ENCODE measurements around the gene RAB1B. TPM values are rescaled to one million over a fixed set of nuclear protein-coding genes. Genes with fewer than 3 reads are reported as not detected.

RAB1B gene
- total and polyA plus RNA-seq, 10 of the 15 experiments (the other 5 are each of a cell fraction or from before 2014, with no cell fraction given): 10.4 to 193 (median 96.9) TPM

- Histone ChIP-seq H2AFZ (ENCODE audit: control insufficient read depth, low read depth, low read length) (peak within 1 kb of the TSS; percentile 82), H4K20me1 (ENCODE audit: control insufficient read depth, insufficient read depth) (no peaks in the 10 kb centered on the region), H3K4me3 (no peak within 1 kb of the TSS), H3K27me3 (replicated peaks in 1 of 2; ENCODE audit: control insufficient read depth in 2 of 2, insufficient read depth in 2 of 2, low read length in 1 of 2) (no peaks in the 10 kb centered on the region; a peak in 1 of 4 replicates), H3K9me3 (replicated peaks; ENCODE audit: control insufficient read depth, insufficient read depth, low read length) (no peaks in the 10 kb centered on the region; the same call in 2 of the 3 replicates), H3K4me2 (ENCODE audit: control insufficient read depth, insufficient read depth) (peak within 1 kb of the TSS; percentile 70), H3K4me1 (ENCODE audit: control insufficient read depth, insufficient read depth, low read length) (peaks cover 18% of the 10 kb centered on the region), H3K79me2 (ENCODE audit: control insufficient read depth, insufficient read depth, low read length) (no peaks in the 10 kb centered on the region), H3K36me3 (ENCODE audit: control insufficient read depth in 2 of 2, insufficient read depth in 2 of 2, low read length in 1 of 2) (no peaks in the 10 kb centered on the region), H3K27ac (ENCODE audit: control insufficient read depth, insufficient read depth) (peak within 1 kb of the TSS; percentile 82), H3K9ac (ENCODE audit: control insufficient read depth, insufficient read depth, low read length) (peak within 1 kb of the TSS; percentile 34; the same call in 1 of the 2 replicates)
- ChIA-PET RAD21 (ENCODE audit: unreplicated experiment) (no interaction called here), CTCF (interaction anchor here (1.5 to 1.9 kb wide), 2 partner anchors 10 to 69 kb away, joined by 6 to 7 read pairs; no protein-coding TSS in a partner anchor), POLR2A (interaction anchor here (0.9 kb wide), 1 partner anchor 49 kb away, joined by 3 read pairs; the partner anchor contains the start of gene RAB1B), SMC1A (ENCODE audit: uncharacterized antibody, unreplicated experiment) (interaction anchor here (1.2 kb wide), 3 partner anchors 12 to 31 kb away, joined by 3 to 4 read pairs (median 3); no protein-coding TSS in a partner anchor)
- ATAC-seq (no peak), DNase-seq (ENCODE audit: low read depth, low spot score) (no peak), FAIRE-seq (no peak)
- in situ Hi-C loops (cut with MboI) (no loop called here), intact Hi-C loops (cut with micrococcal nuclease; ENCODE audit: unreplicated experiment) (no loop called here)
- no TSS peak for BruUV-seq (replicated peaks)
- TF ChIP-seq POU2F2 (IDR thresholded peaks at IDR 0.05; ENCODE audit: borderline replicate concordance, low read depth, low read length) (no peak), JUNB (IDR thresholded peaks at IDR 0.05) (no peak), POLR2AphosphoS5 (IDR thresholded peaks at IDR 0.05; ENCODE audit: low read length) (no peak), SRF (IDR thresholded peaks at IDR 0.05; ENCODE audit: low read depth in 2 of 2, low read length in 2 of 2) (peak in 1 of 2 experiments; percentile 52; a peak in 1 of 4 replicates), EGR1 (IDR thresholded peaks at IDR 0.05; ENCODE audit: borderline replicate concordance in 1 of 2, low read depth in 2 of 2, low read length in 2 of 2) (0 out of 3 replicates have a peak, but pooled peaks of 1 of the 2 experiments have one; percentile 8), CEBPB (IDR thresholded peaks at IDR 0.05; ENCODE audit: borderline replicate concordance in 1 of 2, low read depth in 2 of 2, low read length in 2 of 2) (no peak), PKNOX1 (IDR thresholded peaks at IDR 0.05) (no peak), MXI1 (IDR thresholded peaks at IDR 0.05; ENCODE audit: low read depth, low read length) (no peak), IRF4 (IDR thresholded peaks at IDR 0.05; ENCODE audit: low read depth, low read length) (no peak)
- 48% methylated on average over 23 of the region's 29 CpGs for WGBS (ENCODE audit: insufficient coverage, insufficient replicate concordance, low lambda C conversion rate, missing lambda C conversion rate)
Measured at GRCh38 chr11:66316849-66317251, 48.4 kb downstream of the RAB1B start, which contains the start of gene CD248. Gene CD248, minus strand, starts transcription at chr11:66317044. Its CDS starts 17 bp downstream, at chr11:66317027.
